ENCODE data around the gene TANK.

Gene TANK

GRCh38 chr2:161199912-161200701 lies 39.9 kb downstream of the TANK start:
- H3K4me3 ChIP-seq (ENCODE audit: low read length, poor library complexity, severe bottlenecking) = no peak overlapping the region
- H3K9me2 ChIP-seq (replicated peaks; ENCODE audit: low read depth, low read length) = no peaks in the 10 kb centered on the region
- H3F3A ChIP-seq (ENCODE audit: low read depth) = no peaks in the 10 kb centered on the region
- peaks cover 13% of the 10 kb centered on the region; the same call in 1 of the 2 replicates for H3K79me2 ChIP-seq (ENCODE audit: insufficient read depth, low read length)
- no peak overlapping the region for H3K4me2 ChIP-seq (ENCODE audit: low read depth, low read length, poor library complexity, severe bottlenecking)
- no peak overlapping the region for H3K9ac ChIP-seq (ENCODE audit: low read depth, low read length, poor library complexity, severe bottlenecking)
- H3K9me3 ChIP-seq (ENCODE audit: insufficient read depth, low read depth, low read length) = no peaks in the 10 kb centered on the region
- H3K4me1 ChIP-seq (ENCODE audit: insufficient read depth, low read length, poor library complexity, severe bottlenecking) = no peaks in the 10 kb centered on the region
- no peaks in the 10 kb centered on the region for H3K27me3 ChIP-seq (ENCODE audit: insufficient read depth, low read length, poor library complexity, severe bottlenecking)
- no peak overlapping the region for H2AFZ ChIP-seq (ENCODE audit: low read length)
- peaks cover 4% of the 10 kb centered on the region for H4K20me1 ChIP-seq (ENCODE audit: insufficient read depth, low read length, poor library complexity, severe bottlenecking)
- TF ChIP-seq EZH2phosphoT487 (IDR thresholded peaks at IDR 0.05; ENCODE audit: borderline replicate concordance) = no peak
- TF ChIP-seq, protein P1, sequence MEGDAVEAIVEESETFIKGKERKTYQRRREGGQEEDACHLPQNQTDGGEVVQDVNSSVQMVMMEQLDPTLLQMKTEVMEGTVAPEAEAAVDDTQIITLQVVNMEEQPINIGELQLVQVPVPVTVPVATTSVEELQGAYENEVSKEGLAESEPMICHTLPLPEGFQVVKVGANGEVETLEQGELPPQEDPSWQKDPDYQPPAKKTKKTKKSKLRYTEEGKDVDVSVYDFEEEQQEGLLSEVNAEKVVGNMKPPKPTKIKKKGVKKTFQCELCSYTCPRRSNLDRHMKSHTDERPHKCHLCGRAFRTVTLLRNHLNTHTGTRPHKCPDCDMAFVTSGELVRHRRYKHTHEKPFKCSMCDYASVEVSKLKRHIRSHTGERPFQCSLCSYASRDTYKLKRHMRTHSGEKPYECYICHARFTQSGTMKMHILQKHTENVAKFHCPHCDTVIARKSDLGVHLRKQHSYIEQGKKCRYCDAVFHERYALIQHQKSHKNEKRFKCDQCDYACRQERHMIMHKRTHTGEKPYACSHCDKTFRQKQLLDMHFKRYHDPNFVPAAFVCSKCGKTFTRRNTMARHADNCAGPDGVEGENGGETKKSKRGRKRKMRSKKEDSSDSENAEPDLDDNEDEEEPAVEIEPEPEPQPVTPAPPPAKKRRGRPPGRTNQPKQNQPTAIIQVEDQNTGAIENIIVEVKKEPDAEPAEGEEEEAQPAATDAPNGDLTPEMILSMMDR (conservative IDR thresholded peaks at IDR 0.05; ENCODE audit: low read length) = no peak
- H3K36me3 ChIP-seq (ENCODE audit: insufficient read depth, low read length) = peaks cover 48% of the 10 kb centered on the region; the same call in 1 of the 2 replicates

- no peak for TF ChIP-seq EZH2phosphoT487 (IDR thresholded peaks at IDR 0.05; ENCODE audit: borderline replicate concordance)
- TF ChIP-seq, protein P1 (conservative IDR thresholded peaks at IDR 0.05; ENCODE audit: low read length) = no peak
- no peak overlapping the region for H3K4me3 ChIP-seq (ENCODE audit: low read length, poor library complexity, severe bottlenecking)
- H3F3A ChIP-seq (ENCODE audit: low read depth) = no peaks in the 10 kb centered on the region
- peaks cover 3% of the 10 kb centered on the region; the same call in 1 of the 2 replicates for H3K79me2 ChIP-seq (ENCODE audit: insufficient read depth, low read length)
- H3K36me3 ChIP-seq (ENCODE audit: insufficient read depth, low read length) = peaks cover 46% of the 10 kb centered on the region; the same call in 1 of the 2 replicates
- no peaks in the 10 kb centered on the region for H3K27me3 ChIP-seq (ENCODE audit: insufficient read depth, low read length, poor library complexity, severe bottlenecking)
- no peak overlapping the region for H3K9ac ChIP-seq (ENCODE audit: low read depth, low read length, poor library complexity, severe bottlenecking)
- H3K4me2 ChIP-seq (ENCODE audit: low read depth, low read length, poor library complexity, severe bottlenecking) = no peak overlapping the region
- peaks cover 4% of the 10 kb centered on the region for H4K20me1 ChIP-seq (ENCODE audit: insufficient read depth, low read length, poor library complexity, severe bottlenecking)
- no peaks in the 10 kb centered on the region for H3K9me2 ChIP-seq (replicated peaks; ENCODE audit: low read depth, low read length)
- H3K4me1 ChIP-seq (ENCODE audit: insufficient read depth, low read length, poor library complexity, severe bottlenecking) = no peaks in the 10 kb centered on the region
- H2AFZ ChIP-seq (ENCODE audit: low read length) = no peak overlapping the region
- H3K9me3 ChIP-seq (ENCODE audit: insufficient read depth, low read depth, low read length) = no peaks in the 10 kb centered on the region
These were observed 44.6 kb downstream of the TANK start for GRCh38 chr2:161204846-161205245.

DNA sequence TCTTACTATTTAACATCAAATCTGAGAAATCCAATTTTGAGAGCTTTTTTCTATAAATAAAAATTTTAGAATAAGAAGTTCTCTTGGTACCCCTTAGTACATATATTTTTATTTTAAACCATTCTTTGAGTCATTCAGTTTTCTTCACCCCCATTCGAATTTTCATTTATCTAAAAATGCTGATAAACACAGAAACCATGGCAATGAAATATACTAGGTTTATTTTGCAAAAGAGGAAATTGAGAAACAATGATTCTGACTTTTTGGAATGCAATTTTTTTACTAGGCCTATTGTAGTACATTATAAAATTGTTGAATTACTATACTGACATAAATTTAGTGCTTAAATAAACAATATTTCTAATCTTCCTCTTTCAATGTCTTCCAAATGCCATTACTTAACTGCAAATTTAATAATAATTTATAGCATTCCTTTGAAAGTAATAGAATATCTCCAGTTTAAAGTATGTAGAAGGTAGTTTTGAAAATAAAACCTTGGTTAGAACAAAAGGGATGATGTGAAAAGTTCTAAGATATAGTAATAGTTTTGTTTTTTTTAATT lies 46.3 kb downstream of the TANK start:
- Histone ChIP-seq H3K36me3 (ENCODE audit: insufficient read depth, low read length) (peaks cover 52% of the 10 kb centered on the region; the same call in 1 of the 2 replicates), H3K4me3 (ENCODE audit: low read length, poor library complexity, severe bottlenecking) (no peak overlapping the region), H3K4me2 (ENCODE audit: low read depth, low read length, poor library complexity, severe bottlenecking) (no peak overlapping the region), H3K4me1 (ENCODE audit: insufficient read depth, low read length, poor library complexity, severe bottlenecking) (no peaks in the 10 kb centered on the region), H4K20me1 (ENCODE audit: insufficient read depth, low read length, poor library complexity, severe bottlenecking) (peaks cover 4% of the 10 kb centered on the region), H3K9me3 (ENCODE audit: insufficient read depth, low read depth, low read length) (no peaks in the 10 kb centered on the region), H3K9ac (ENCODE audit: low read depth, low read length, poor library complexity, severe bottlenecking) (no peak overlapping the region), H3K9me2 (replicated peaks; ENCODE audit: low read depth, low read length) (no peaks in the 10 kb centered on the region), H3K79me2 (ENCODE audit: insufficient read depth, low read length) (peaks cover 3% of the 10 kb centered on the region; the same call in 1 of the 2 replicates), H3F3A (ENCODE audit: low read depth) (no peaks in the 10 kb centered on the region), H2AFZ (ENCODE audit: low read length) (no peak overlapping the region), H3K27me3 (ENCODE audit: insufficient read depth, low read length, poor library complexity, severe bottlenecking) (no peaks in the 10 kb centered on the region)
- TF ChIP-seq, protein P1 (conservative IDR thresholded peaks at IDR 0.05; ENCODE audit: low read length) = no peak
- TF ChIP-seq EZH2phosphoT487 (IDR thresholded peaks at IDR 0.05; ENCODE audit: borderline replicate concordance) = no peak
